SW480 (cell line): ENCODE data around the gene TMEM250.
"Not testable (repeated sequence)": the region's sequence is repeated elsewhere in the genome, so short reads cannot be mapped to it uniquely, and the experiment has no call there.

Experiments used
- DNase-seq: peaks from one replicate; pipeline ENCODE4 v3.0.0-alpha.2; 2016; ENCODE audit warnings: low spot score

TMEM250 gene

GRCh38 chr9:136111190-136111589, 7.5 kb downstream of the TMEM250 start:
- no peak for DNase-seq

- DNase-seq, result no peak
Measured at GRCh38 chr9:136110082-136111061, 8.3 kb downstream of the TMEM250 start.

DNA sequence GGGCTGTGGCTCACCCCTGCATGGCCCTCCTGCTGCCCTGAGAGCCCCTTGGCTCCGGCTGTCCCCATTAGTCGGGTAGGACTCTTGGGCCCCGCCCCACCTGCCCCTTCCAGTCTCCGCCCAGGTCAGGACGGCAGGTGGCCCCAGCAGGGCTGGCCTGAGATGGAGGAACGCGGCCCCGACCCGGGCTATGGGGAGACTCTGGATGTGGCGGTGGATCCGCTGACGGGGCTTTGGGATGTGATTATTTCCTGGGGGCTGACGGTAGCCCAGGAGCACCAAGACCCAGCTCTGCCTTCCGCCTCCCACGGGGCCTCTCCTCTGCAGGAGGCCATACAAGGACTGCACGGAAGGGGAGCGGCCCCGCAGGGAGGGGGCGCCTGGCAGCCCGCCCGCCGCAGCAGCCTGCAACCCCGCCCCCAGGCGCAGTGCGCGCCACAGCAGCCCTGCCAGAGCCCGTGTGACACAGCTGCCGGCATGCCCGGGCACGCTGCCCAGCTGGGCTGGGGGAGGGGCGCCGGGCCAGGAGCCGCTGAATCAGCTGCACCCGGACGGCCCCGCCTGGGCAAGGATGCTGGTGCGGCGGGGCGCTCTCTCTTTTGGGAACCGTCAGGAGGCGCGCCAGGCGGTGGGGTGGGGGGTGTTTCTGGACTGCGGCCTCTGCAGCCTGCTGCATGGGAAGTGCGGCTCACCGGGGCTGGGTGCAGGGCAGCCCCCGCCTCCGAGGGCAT, 9.2 kb downstream of the TMEM250 start:
- DNase-seq, result peak; percentile 93

GRCh38 chr9:136108648-136109266, 9.9 kb downstream of the TMEM250 start:
- no peak for DNase-seq

DNA sequence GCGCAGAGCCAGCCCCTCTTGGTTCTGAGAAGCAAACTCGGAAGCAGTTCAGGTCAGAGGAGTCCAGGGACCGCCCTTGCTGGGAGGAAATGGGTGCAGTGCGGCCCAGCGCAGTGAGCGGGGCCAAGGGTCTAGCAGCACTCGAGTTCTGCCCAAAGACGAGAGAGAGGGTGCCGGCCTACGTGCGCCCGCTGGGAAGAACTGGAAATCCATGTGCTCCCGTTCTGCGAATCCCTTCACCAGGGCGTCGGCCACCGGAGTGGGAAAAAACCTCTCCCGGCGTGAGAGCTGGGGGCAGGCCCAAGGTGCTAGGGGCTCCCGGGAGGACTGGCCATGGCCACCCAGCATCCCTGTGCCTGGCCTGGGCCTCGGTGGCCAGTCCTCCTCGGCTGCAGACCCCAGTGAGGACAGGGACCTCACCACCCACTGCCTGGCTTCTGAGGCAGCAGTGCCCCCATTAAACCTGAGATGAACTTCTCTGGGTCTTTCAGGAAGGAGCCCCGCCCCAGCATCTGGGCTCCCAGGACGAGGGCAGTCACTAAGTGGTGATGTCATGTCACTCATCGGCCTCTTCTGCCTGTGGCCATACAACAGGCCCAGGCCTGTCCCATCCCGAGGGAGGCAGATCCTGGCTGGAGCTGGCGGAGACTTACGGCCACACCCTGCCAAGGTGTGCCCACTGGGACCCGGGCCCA, 10.6 kb downstream of the TMEM250 start:
- DNase-seq, result peak; percentile 96

GRCh38 chr9:136107155-136107952, 11.3 kb downstream of the TMEM250 start:
- DNase-seq, result peak; percentile 94

DNA sequence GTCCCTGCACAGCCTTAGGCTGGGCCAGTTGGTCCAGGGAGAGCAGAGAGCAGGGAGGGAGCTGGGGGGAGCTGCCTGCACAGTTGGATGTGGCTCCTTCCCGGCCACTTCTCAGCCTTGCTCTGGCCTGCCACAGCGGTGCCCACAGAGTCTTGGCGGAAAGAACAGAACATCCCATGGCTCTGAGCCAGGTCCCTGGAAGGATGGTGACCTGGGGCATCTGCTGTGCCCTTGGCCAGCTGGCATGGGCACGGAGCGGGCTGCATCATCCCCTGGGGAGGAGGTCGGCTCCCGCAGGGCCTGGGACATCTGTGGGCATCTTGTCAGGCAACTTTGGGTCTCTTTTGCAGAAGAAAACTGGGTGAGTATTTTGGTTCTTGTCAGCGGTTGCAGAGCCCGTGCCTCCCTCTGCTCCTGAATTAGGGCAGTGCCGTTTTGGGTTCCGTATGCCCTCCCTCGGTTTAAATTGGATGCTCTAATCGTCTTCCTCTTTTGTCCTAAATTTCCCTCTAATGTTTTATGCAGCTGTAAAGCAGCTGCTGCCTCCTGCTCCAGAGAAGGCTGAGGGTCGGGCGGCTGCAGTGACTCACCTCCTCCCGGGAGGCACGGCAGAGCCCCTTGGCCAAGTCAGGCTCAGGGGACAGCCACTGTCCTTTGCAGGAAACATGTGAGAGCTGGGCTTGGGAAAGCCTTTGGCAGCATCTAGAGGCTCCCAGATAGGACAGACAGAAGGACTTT, 13.1 kb downstream of the TMEM250 start:
- no peak for DNase-seq

GRCh38 chr9:136104916-136105315, 13.8 kb downstream of the TMEM250 start:
- no peak for DNase-seq

- no peak for DNase-seq
Measured at GRCh38 chr9:136104488-136104800, 14.2 kb downstream of the TMEM250 start.

- DNase-seq, result peak; percentile 71
Measured at GRCh38 chr9:136103651-136104487, 14.8 kb downstream of the TMEM250 start.

- DNase-seq, result not testable (repeated sequence)
Measured at GRCh38 chr9:136101615-136102074, 17.0 kb downstream of the TMEM250 start.

- no peak for DNase-seq
Measured at GRCh38 chr9:136100700-136101614, 17.7 kb downstream of the TMEM250 start.

DNA sequence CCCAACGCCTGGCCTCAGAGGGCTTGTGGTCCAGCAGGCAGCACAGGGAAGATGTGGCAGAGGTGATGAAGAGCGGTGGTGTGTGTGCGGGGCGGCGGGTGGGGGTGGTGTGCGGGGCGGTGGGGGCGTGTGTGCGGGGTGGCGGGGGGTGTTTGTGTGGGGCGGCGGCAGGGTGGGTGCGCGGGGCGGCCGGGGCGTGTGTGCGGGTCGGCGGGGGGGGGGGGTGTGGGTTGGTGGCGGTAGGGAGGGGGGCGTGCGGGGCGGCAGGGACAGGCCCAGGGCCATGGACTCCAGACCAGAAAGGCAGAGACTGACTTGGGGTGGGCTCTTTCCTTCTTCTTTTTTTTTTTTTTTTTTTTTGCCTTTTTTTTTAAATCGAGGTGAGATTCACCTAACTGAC, 19.1 kb downstream of the TMEM250 start:
- no peak for DNase-seq

- no peak for DNase-seq
Measured at GRCh38 chr9:136098844-136099243, 19.8 kb downstream of the TMEM250 start.

DNA sequence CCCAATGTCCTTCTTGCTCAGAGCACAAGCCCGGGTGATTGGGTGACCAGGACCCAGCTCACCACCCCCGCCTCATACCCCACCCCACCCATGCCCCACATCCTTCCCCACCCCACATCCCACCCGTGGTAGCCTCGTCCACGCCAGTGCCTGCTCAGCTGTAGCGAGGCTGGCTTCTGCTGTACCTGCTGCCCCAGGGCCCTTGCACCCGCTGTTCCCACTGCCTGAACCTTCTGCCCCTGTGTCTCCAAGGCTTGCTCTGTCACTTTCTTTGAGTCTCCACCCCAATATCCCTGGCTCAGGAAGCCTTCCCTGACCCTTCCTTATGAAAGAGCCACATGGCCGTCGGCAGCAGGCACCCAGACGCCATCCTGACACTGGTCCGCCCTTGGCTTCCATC, 20.5 kb downstream of the TMEM250 start:
- no peak for DNase-seq

- DNase-seq, result no peak
Measured at GRCh38 chr9:136096505-136097001, 22.1 kb downstream of the TMEM250 start.

DNA sequence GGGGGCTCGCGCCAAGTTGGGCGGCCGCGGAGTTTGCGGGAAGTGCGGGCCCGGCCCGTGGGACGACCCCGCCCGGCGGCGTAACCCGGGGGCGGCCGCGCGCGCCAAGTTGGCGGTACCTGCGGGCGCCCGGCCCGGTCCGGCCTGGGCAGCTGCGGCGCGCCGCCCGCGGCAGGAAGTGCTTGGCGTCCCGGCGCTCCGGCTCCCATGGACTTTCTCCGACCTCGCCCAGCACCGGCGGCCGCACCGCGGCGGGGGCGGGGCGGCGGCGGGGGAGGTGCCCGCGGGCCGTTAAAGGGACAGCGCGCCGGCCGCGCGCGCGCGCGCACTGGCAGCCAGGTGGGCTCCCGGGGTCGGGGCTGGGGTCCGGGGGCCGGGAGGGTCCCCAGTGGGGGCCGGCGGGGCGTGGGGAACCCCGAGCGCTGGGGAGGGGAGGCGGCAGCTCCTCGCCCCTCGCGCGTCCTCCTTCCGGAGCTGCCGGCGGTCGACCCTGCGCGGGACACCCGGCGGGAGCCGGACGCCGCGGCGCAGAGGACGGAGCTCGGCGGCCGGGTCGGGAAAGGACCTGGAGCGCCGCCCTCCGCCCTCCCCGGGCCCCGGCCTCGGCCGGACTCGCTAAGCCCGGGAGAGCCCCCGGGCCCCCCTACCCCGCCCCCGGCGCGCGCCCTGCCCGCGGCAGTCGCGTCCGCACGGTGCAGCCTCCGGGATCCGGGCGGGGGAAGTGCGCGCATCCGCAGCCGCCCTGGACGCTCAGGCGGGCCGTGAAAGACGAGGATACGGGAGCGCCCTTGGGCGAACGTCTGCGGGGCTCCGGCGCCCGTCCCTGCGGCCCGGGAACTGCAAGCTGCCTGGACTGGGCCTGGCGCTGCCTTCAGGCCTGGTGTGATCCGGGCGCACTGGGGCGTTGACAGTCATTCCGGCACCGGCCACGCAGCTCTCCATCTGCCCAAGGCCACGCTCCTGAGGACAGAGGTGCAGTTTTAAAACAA, 23.3 kb downstream of the TMEM250 start, which contains the start of gene NACC2:
Gene NACC2 (minus strand): TSS at position 220 of the 989 bp plus-strand sequence. CDS start 44,768 bp downstream, outside the sequence.
- peak; percentile 68 for DNase-seq
